ENCODE results near the gene FAM156B.
"Not testable (repeated sequence)": the region's sequence is repeated elsewhere in the genome, so short reads cannot be mapped to it uniquely, and the experiment has no call there.

DNA sequence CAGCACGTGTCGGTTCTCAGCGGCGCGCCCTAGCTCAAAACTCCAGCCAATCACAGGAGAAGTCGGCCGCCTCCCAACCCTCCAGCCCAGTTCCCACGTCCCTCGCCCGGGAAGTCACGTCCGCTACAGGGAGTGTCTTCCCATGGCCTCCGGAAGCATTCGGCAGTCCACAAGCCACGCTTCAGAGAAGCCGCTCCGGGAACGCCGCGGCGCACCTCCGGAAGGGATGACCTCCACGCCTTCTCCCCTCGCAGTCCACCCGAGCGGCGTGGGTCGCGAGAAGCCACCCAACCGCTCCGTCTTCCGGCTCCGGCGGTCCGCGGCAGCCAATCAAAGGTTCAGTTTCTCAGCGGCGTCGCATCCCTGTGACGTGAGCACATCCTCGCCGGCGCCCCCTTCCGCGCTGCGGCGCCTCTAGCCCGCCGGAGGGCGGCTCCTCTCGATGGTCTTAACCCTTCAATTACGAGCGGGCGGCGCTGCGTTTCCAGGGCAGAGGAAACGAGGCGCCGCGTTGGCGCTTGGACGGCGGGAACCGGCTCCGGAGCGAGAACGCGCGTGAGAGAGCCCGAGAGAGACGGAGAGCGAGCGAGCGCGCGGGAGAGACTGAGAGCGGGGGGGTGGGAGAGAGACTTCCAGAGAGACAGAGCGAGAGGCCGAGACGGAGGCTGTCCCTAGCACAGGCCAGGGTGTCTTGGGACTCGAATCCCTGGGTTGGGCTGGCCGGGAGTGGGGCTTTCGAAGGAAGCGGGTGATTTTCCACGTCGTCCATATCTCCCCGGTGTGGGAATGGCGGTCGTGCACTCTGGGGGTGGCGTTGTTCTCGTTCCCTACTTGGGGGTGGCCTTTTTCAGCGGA is at the start of gene FAM156B:
- TF ChIP-seq, protein P1, sequence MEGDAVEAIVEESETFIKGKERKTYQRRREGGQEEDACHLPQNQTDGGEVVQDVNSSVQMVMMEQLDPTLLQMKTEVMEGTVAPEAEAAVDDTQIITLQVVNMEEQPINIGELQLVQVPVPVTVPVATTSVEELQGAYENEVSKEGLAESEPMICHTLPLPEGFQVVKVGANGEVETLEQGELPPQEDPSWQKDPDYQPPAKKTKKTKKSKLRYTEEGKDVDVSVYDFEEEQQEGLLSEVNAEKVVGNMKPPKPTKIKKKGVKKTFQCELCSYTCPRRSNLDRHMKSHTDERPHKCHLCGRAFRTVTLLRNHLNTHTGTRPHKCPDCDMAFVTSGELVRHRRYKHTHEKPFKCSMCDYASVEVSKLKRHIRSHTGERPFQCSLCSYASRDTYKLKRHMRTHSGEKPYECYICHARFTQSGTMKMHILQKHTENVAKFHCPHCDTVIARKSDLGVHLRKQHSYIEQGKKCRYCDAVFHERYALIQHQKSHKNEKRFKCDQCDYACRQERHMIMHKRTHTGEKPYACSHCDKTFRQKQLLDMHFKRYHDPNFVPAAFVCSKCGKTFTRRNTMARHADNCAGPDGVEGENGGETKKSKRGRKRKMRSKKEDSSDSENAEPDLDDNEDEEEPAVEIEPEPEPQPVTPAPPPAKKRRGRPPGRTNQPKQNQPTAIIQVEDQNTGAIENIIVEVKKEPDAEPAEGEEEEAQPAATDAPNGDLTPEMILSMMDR (IDR thresholded peaks at IDR 0.05) = not testable (repeated sequence)
- TF ChIP-seq EZH2phosphoT487 (IDR thresholded peaks at IDR 0.05) = not testable (repeated sequence)

Data from neural progenitor cell (in vitro differentiated cells).